Measurements from ENCODE around the gene HTT. TPM values are rescaled to one million over a fixed set of nuclear protein-coding genes. Genes with fewer than 3 reads are reported as not detected.

Gene HTT
- 23.2 and 36.0 TPM in 2 replicates for total RNA-seq (ENCODE audit: low replicate concordance)

DNA sequence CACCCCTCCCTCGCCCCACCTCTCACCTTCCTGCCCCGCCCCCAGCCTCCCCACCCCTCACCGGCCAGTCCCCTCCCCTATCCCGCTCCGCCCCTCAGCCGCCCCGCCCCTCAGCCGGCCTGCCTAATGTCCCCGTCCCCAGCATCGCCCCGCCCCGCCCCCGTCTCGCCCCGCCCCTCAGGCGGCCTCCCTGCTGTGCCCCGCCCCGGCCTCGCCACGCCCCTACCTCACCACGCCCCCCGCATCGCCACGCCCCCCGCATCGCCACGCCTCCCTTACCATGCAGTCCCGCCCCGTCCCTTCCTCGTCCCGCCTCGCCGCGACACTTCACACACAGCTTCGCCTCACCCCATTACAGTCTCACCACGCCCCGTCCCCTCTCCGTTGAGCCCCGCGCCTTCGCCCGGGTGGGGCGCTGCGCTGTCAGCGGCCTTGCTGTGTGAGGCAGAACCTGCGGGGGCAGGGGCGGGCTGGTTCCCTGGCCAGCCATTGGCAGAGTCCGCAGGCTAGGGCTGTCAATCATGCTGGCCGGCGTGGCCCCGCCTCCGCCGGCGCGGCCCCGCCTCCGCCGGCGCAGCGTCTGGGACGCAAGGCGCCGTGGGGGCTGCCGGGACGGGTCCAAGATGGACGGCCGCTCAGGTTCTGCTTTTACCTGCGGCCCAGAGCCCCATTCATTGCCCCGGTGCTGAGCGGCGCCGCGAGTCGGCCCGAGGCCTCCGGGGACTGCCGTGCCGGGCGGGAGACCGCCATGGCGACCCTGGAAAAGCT is at the start of gene HTT, which contains the start of gene HTT-AS:
Gene HTT, plus strand, starts transcription at position 604 of the 768 bp plus-strand sequence. Its CDS starts 145 bp downstream, at position 749.
Gene HTT-AS, minus strand, starts transcription at position 461 of the 768 bp plus-strand sequence.

DNA sequence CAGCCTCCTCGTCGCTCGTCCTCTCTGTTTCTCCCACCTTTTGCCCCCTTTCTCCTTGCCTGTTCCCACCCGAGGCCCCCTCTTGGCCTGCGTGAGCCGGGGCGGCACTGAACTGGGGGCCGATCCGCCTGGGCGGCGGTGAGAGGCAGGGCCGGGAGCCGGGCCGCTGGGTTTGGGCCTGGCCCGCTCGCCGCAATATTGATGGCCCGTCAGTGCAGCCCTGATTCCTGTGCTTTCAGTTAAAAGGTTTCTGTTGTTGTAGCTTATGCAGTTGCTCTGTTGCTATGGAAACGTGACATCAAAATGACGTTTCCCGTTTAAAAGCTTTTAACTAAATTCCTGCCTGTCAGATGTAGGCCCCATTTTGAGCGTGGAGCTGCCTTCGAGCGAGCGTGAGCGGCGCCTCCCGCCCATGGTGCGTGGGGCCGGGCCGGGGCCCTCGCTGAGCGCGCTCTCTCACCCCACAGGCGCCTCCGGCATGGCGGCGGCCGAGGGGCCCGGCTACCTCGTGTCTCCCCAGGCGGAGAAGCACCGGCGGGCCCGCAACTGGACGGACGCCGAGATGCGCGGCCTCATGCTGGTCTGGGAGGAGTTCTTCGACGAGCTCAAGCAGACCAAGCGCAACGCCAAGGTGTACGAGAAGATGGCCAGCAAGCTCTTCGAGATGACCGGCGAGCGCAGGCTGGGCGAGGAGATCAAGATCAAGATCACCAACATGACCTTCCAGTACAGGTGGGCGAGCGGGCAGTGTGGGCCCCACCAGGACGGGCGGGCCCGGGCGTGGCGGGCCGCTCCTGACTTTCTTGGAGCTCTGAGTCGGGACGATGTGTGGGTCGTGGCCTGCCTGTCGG is 174.6 kb downstream of the HTT start, which contains the start of gene MSANTD1:
Gene MSANTD1, plus strand, starts transcription at position 349 of the 851 bp plus-strand sequence. Its CDS starts 64 bp downstream, at position 413.

DNA sequence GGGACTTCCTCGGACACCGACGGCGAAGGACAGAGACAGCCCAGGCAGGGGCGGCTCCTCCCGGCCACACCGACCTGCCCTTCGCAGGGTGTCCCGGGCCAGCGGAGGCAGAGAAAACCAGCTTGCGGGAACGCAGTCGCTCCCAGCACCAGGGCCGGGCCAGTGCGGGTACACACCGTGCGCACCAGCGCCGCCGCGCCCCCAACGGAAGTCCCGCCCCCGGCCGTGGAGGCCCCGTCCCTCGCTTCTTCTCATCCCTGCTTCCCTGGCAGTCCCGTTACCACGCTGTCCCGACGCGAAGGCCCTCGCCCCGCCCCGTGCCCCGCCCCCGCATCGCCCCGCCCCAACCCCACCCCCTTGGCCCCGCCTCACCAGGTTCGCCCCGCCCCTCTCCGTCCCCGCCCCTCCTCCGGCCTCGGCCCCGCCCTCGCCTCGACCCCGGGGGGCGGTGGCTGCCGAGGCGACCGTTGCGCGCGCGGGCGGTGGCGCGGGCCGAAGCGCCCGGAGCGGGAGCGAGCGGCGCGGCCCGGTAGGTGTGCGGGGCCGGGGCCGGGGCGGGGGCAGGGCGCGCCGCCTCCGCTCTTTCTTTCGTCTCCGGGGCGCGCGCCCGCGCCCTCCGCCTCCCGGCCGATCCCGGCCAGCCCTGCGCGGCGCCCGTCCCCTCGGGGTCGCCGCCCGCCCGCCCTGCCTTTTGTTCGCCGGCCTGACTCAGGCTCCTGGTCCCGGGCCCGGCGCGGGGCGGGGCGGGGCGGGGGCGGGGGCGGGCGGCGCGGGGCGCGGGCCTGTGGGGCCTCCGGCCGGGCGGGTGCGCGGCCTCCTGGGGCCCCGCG is 218.3 kb downstream of the HTT start, which contains the start of gene RGS12:
Gene RGS12, plus strand, starts transcription at position 451 of the 830 bp plus-strand sequence. CDS start 23,150 bp downstream, outside the sequence.

Other genes starting within 250 kb of the HTT start
- gene ADD1, start 230.8 kb upstream of the HTT start, total RNA-seq (ENCODE audit: low replicate concordance) = 115 and 146 TPM in 2 replicates
- 16.5 and 17.2 TPM in 2 replicates for gene NOP14, start 111.3 kb upstream of the HTT start, total RNA-seq (ENCODE audit: low replicate concordance)
- 2.5 and 3.4 TPM in 2 replicates for gene GRK4, start 111.1 kb upstream of the HTT start, total RNA-seq (ENCODE audit: low replicate concordance)
- not detected in 2 replicates for gene HTT-AS, start 143 bp upstream of the HTT start, total RNA-seq (ENCODE audit: low replicate concordance)
- 0.23 and 0.35 TPM in 2 replicates for gene MSANTD1, start 174.5 kb downstream of the HTT start, total RNA-seq (ENCODE audit: low replicate concordance)
- gene RGS12, start 218.3 kb downstream of the HTT start, total RNA-seq (ENCODE audit: low replicate concordance) = 12.4 and 18.4 TPM in 2 replicates